ENCODE measurements around the gene AKR7A3.
"Not testable (repeated sequence)": the region's sequence is repeated elsewhere in the genome, so short reads cannot be mapped to it uniquely, and the experiment has no call there.

DNA sequence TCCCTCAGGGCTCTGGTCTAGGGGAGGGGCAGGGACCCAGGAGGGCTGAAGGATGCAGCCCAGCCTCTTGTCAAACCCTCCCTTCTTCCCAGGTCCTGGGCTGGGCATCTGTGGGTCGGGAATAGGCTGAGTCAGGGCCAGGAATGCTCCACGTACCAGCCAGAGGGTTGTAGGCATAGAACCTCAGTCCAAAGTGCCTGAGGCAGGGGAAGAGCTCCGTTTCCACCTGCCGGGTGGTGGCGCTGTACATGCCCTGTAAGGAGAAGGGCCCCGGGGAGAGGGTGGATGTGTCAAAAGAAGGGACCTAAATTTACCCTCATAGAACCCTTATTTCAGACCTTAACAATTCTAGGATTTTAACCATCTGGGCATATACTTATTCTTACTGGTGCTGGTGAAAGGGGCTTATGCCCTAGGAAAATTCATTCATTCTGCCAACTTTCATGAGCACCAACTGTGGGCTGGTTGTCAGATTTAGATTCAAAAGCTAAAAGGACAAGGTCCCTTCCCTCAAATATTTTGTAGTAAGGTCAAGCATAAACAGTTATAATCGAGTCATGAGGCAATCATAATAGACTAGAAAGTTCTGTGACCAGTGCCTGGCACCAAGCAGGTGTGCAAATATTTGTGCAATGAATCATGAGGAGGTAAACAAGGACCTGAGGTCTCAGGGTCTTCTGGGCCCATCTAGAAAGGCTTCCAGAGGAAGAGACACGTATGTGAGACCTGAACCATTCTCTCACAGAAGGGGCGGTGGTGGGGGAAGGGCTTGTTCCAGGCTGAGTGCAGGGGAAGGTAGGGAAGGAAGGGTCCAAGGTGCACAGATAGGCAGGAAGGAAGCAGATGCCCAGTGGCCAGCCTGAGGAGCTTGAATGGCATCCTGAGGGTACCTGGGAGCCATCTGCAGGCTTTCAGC, 18.9 kb downstream of the AKR7A3 start:
- TF ChIP-seq CTCF, POLR2A, POLR2AphosphoS5 (IDR thresholded peaks at IDR 0.05): not testable (repeated sequence)
